K562 (cell line): ENCODE results near the gene RBFOX1. TPM values are rescaled to one million over a fixed set of nuclear protein-coding genes. Genes with fewer than 3 reads are reported as not detected.

Source experiments
- ATAC-seq: fragments of 200-7000 bp; cut with Tn5 transposase; 3 replicates; pipeline ENCODE4 v1.9.1; 2020; ENCODE audit warnings: moderate library complexity
- BruUV-seq: library from RNA; stranded (reverse); fragments of 400-500 nt; replicated peaks from 2 replicates; lab custom pipeline; 2021; lab: Mats Ljungman, UMichigan
- CTCF ChIA-PET: fragments of 300-600 bp; formaldehyde crosslinking; extraction: SDS; loops from one replicate; lab custom pipeline; 2021; ENCODE audit warnings: low intra/inter-chr PET ratio; lab: Yijun Ruan, JAX
- POLR2A ChIA-PET: fragments of 300-600, 350-650 bp; sonication (Branson Sonifier 250); formaldehyde crosslinking; extraction: SDS; loops from one replicate; lab custom pipeline; 2021; ENCODE audit warnings: antibody characterized with exemption, inconsistent platforms; lab: Yijun Ruan, JAX
- DNase-seq, 4 experiments: peaks; one replicate each; pipeline versions ENCODE4 v3.0.0 to v3.0.0-alpha.2; 2011 to 2018; ENCODE audit warnings: low spot score in 3 of 4, mixed read lengths in 3 of 4; ENCODE audit errors: extremely low read depth in 1 of 4
- FAIRE-seq: peaks from 2 replicates; lab custom pipeline; 2011; peaks lifted over from hg19 to GRCh38; lab: Jason Lieb, UNC
- H2AFZ ChIP-seq: 2 replicates; pipeline ENCODE4 v1.6.0; 2011; ENCODE audit warnings: low read depth, low read length, control low read depth, inconsistent platforms
- H3K27ac ChIP-seq: fragments of 200-600 bp; 3 replicates; pipeline ENCODE4 v1.8.0; 2011; ENCODE audit warnings: low read depth, mild to moderate bottlenecking, control low read depth, inconsistent platforms, low read length, moderate library complexity, mixed read lengths; ENCODE audit errors: extremely low read depth
- H3K27me3 ChIP-seq, 2 experiments: fragments of 300-600 bp in 1 of 2; 2 replicates in 1 of 2; 3 replicates in 1 of 2; pipeline versions ENCODE4 v1.6.0 to v1.8.0; 2011; ENCODE audit warnings: inconsistent platforms in 2 of 2, low read length in 2 of 2, mild to moderate bottlenecking in 1 of 2, mixed read lengths in 1 of 2, moderate library complexity in 1 of 2; ENCODE audit not compliant: control insufficient read depth in 2 of 2, insufficient read depth in 2 of 2
- H3K36me3 ChIP-seq: fragments of 300-600 bp; 3 replicates; pipeline ENCODE4 v1.8.0; 2011; ENCODE audit warnings: mild to moderate bottlenecking, low read length, inconsistent platforms; ENCODE audit not compliant: control insufficient read depth, insufficient read depth
- H3K4me1 ChIP-seq, 2 experiments: fragments of 200-600 bp in 1 of 2; replicated peaks in 1 of 2; 2 replicates in 1 of 2; 3 replicates in 1 of 2; pipeline versions ENCODE4 v1.5.1 to v1.8.0; 2011; ENCODE audit warnings: inconsistent platforms in 2 of 2, low read length in 2 of 2, mild to moderate bottlenecking in 1 of 2, mixed read lengths in 1 of 2, moderate library complexity in 1 of 2; ENCODE audit not compliant: control insufficient read depth in 2 of 2, insufficient read depth in 2 of 2
- H3K4me2 ChIP-seq: 2 replicates; pipeline ENCODE4 v1.6.1; 2011; ENCODE audit warnings: low read length, control low read depth, inconsistent platforms, mixed read lengths; ENCODE audit not compliant: insufficient read depth
- H3K4me3 ChIP-seq: fragments of 200-600 bp; sonication (generic), shearing (Covaris generic); 2 replicates; pipeline ENCODE4 v1.5.1; 2016; ENCODE audit warnings: control low read depth, inconsistent platforms
- H3K79me2 ChIP-seq: fragments of 200-600 bp; 3 replicates; pipeline ENCODE4 v1.8.0; 2011; ENCODE audit warnings: low read length, inconsistent platforms; ENCODE audit not compliant: control insufficient read depth, insufficient read depth
- H3K9ac ChIP-seq, 2 experiments: 2 replicates each; pipeline versions ENCODE4 v1.6.0 to v1.6.1; 2011; ENCODE audit warnings: low read depth in 2 of 2, low read length in 2 of 2, control low read depth in 1 of 2, inconsistent platforms in 1 of 2, mild to moderate bottlenecking in 1 of 2, mixed read lengths in 1 of 2; ENCODE audit not compliant: insufficient read depth in 1 of 2
- H3K9me1 ChIP-seq: one replicate; pipeline ENCODE4 v1.6.0; 2011; ENCODE audit warnings: inconsistent platforms, mild to moderate bottlenecking, low read length, moderate library complexity; ENCODE audit not compliant: control insufficient read depth, insufficient read depth
- H3K9me3 ChIP-seq: replicated peaks from 2 replicates; pipeline ENCODE4 v1.5.1; 2011; ENCODE audit warnings: low read depth, low read length, inconsistent platforms; ENCODE audit not compliant: control insufficient read depth, insufficient read depth
- H4K20me1 ChIP-seq: replicated peaks from 2 replicates; pipeline ENCODE4 v1.6.1; 2011; ENCODE audit warnings: low read length, inconsistent platforms, mixed read lengths; ENCODE audit not compliant: control insufficient read depth, insufficient read depth
- ATF7 ChIP-seq: fragments of 450-650 bp; IDR thresholded peaks from 2 replicates; pipeline ENCODE4 v1.7.1; 2014; ENCODE audit warnings: mild to moderate bottlenecking, moderate library complexity
- COPS2 ChIP-seq: fragments of 450-650 bp; conservative IDR thresholded peaks from 2 replicates; pipeline ENCODE4 v1.6.1; 2016; ENCODE audit warnings: mild to moderate bottlenecking, moderate library complexity
- DLX4 ChIP-seq: fragments of 250-450 bp; sonication (Bioruptor Pico); IDR thresholded peaks from 2 replicates; pipeline ENCODE4 v1.6.1; 2021; ENCODE audit warnings: mild to moderate bottlenecking
- DMBX1 ChIP-seq: fragments of 250-450 bp; sonication (Bioruptor Pico); IDR thresholded peaks from 2 replicates; pipeline ENCODE4 v1.8.0; 2022; ENCODE audit warnings: inconsistent platforms, mild to moderate bottlenecking, moderate library complexity, borderline replicate concordance
- EHMT2 ChIP-seq: fragments of 450-650 bp; IDR thresholded peaks from 2 replicates; pipeline ENCODE4 v1.6.1; 2018; ENCODE audit warnings: antibody characterized with exemption
- ELF1 ChIP-seq: fragments of 200-800 bp; sonication (Bioruptor generic); IDR thresholded peaks from 2 replicates; pipeline ENCODE4 v1.6.1; 2016; ENCODE audit warnings: missing genetic modification characterization, missing compliant biosample characterization
- KHSRP ChIP-seq: fragments of 450-650 bp; IDR thresholded peaks from 2 replicates; pipeline ENCODE4 v1.6.1; 2017
- NCOA4 ChIP-seq: fragments of 450-650 bp; IDR thresholded peaks from 2 replicates; pipeline ENCODE4 v1.6.1; 2018; ENCODE audit warnings: mild to moderate bottlenecking; ENCODE audit not compliant: partially characterized antibody
- PHF21A ChIP-seq: fragments of 450-650 bp; IDR thresholded peaks from 2 replicates; pipeline ENCODE4 v1.6.1; 2017; ENCODE audit warnings: low read depth, borderline replicate concordance
- PKNOX1 ChIP-seq: fragments of 450-650 bp; IDR thresholded peaks from 2 replicates; pipeline ENCODE4 v1.6.1; 2016
- TAF15 ChIP-seq: fragments of 200-400 bp; formaldehyde crosslinking; IDR thresholded peaks from 2 replicates; pipeline ENCODE4 v1.6.1; 2017; ENCODE audit warnings: mild to moderate bottlenecking, low read depth, low read length, moderate library complexity
- ZBED1 ChIP-seq: IDR thresholded peaks from 2 replicates; pipeline ENCODE4 v1.6.1; 2014
- ZBTB2 ChIP-seq: fragments of 450-650 bp; IDR thresholded peaks from 2 replicates; pipeline ENCODE4 v1.6.1; 2016; ENCODE audit warnings: antibody characterized with exemption
- ZNF274 ChIP-seq: IDR thresholded peaks from 2 replicates; pipeline ENCODE4 v1.6.1; 2011; ENCODE audit warnings: low read depth, mild to moderate bottlenecking, low read length, moderate library complexity, borderline replicate concordance
- ZNF324 ChIP-seq: fragments of 250-450 bp; sonication (Bioruptor Pico); IDR thresholded peaks from 2 replicates; pipeline ENCODE4 v1.4.0; 2020; ENCODE audit warnings: mild to moderate bottlenecking
- WGBS: fragments of 100-300 bp; shearing (Covaris generic); methylation state at CpG from one replicate; pipeline ENCODE4 v1.1.6; 2016; ENCODE audit warnings: low coverage, mixed read lengths; ENCODE audit not compliant: insufficient coverage; ENCODE audit errors: missing lambda C conversion rate; 5-methylcytosine and 5-hydroxymethylcytosine counted together
- in situ Hi-C: fragments of 300-500 bp; cut with MboI; formaldehyde crosslinking; loops from 4 replicates; pipeline ENCODE4 v1.15.0; 2018; ENCODE audit warnings: inconsistent platforms, mixed read lengths
- intact Hi-C: fragments of 100-400 bp; cut with micrococcal nuclease; formaldehyde crosslinking; loops from 2 replicates; pipeline ENCODE4 v1.14.2; 2022
- polyA plus RNA-seq, 8 experiments: library from polyadenylated mRNA; depleted of rRNA in 4 of 8; stranded (reverse) in 5 of 8; unstranded in 3 of 8; fragments of >200 nt; fragmentation: Nextera tagmentation in 2 of 8; fragmentation: Illumina TruSeq in 1 of 8; extraction: Ambion mirVana in 2 of 8; extraction: Trizol in 1 of 8; gene quantifications; 2 replicates each; pipeline versions ENCODE4 v1.2.1 to v1.2.3, GENCODE V29; 2011 to 2014; ENCODE audit warnings: inconsistent platforms in 1 of 8, missing spikeins in 1 of 8
- total RNA-seq, 7 experiments: library from RNA; depleted of rRNA in 6 of 7; stranded (reverse); fragments of >200 nt in 6 of 7; fragmentation: Illumina TruSeq in 2 of 7; extraction: Trizol in 2 of 7; gene quantifications; 2 replicates each; pipeline versions ENCODE4 v1.2.1 to v1.2.3, GENCODE V29; 2011 to 2021; ENCODE audit warnings: low replicate concordance in 1 of 7
- TF ChIP-seq, protein P1 (sequence below): fragments of 450-650 bp; conservative IDR thresholded peaks from 2 replicates; pipeline ENCODE4 v1.6.1; 2016; ENCODE audit warnings: missing genetic modification characterization, low read depth, mild to moderate bottlenecking, control low read depth, missing compliant biosample characterization
- TF ChIP-seq, protein P2 (sequence below): fragments of 450-650 bp; formaldehyde crosslinking; IDR thresholded peaks from 2 replicates; pipeline ENCODE4 v1.4.0; 2022; ENCODE audit warnings: missing genetic modification characterization

Gene RBFOX1
- total and polyA plus RNA-seq, 9 of the 15 experiments (the other 6 are each of a cell fraction or from before 2014, with no cell fraction given), result 0.03 TPM; not detected in 8

DNA sequence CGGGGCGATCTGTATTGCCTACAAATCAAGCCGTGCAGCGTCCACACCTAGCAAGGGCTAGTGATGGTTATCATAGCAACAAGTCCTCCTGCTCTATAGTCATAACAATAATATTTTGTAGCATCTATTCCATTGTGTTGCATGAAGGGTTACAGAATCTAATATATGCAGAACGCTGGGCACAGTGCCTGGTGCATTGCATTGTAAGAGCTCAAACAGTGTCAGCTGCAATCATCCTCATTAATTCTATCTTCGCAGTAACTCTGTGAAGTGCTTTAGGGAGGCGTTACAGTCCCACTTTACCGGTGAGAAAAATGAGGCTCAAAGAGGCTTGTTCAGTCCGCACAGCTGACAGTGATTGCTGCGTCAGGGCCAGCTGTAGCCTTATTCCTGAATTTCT, 149.4 kb downstream of the RBFOX1 start:
- BruUV-seq, result no TSS peak
- Histone ChIP-seq H3K9ac (no peak overlapping the region), H3K9me3 (no peaks in the 10 kb centered on the region), H4K20me1 (no peaks in the 10 kb centered on the region), H3K36me3 (no peaks in the 10 kb centered on the region), H3K4me3 (no peak overlapping the region), H3K9me1 (no peaks in the 10 kb centered on the region), H3K79me2 (no peaks in the 10 kb centered on the region), H3K27ac (no peak overlapping the region), H3K4me2 (no peak overlapping the region), H3K27me3 (peaks cover 0 to 12% of the 10 kb centered on the region in 2 experiments; a peak in 2 of 5 replicates), H3K4me1 (no peaks in the 10 kb centered on the region), H2AFZ (no peak overlapping the region)
- ATAC-seq (no peak), DNase-seq (no peak), FAIRE-seq (no peak)
- no peak for TF ChIP-seq ELF1 (tag)
- TF ChIP-seq ZBED1, result no peak
- TF ChIP-seq KHSRP, result no peak
- TF ChIP-seq ATF7, result no peak
- TF ChIP-seq TAF15, result no peak
- TF ChIP-seq DMBX1 (CRISPR knock-in tag), result no peak
- TF ChIP-seq ZNF274, result no peak
- no peak for TF ChIP-seq ZNF324
- no peak for TF ChIP-seq EHMT2
- no peak for TF ChIP-seq PHF21A
- no peak for TF ChIP-seq COPS2
- TF ChIP-seq PKNOX1, result no peak
- TF ChIP-seq, protein P1, sequence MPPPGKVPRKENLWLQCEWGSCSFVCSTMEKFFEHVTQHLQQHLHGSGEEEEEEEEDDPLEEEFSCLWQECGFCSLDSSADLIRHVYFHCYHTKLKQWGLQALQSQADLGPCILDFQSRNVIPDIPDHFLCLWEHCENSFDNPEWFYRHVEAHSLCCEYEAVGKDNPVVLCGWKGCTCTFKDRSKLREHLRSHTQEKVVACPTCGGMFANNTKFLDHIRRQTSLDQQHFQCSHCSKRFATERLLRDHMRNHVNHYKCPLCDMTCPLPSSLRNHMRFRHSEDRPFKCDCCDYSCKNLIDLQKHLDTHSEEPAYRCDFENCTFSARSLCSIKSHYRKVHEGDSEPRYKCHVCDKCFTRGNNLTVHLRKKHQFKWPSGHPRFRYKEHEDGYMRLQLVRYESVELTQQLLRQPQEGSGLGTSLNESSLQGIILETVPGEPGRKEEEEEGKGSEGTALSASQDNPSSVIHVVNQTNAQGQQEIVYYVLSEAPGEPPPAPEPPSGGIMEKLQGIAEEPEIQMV (tag), result no peak
- TF ChIP-seq ZBTB2, result no peak
- TF ChIP-seq, protein P2, sequence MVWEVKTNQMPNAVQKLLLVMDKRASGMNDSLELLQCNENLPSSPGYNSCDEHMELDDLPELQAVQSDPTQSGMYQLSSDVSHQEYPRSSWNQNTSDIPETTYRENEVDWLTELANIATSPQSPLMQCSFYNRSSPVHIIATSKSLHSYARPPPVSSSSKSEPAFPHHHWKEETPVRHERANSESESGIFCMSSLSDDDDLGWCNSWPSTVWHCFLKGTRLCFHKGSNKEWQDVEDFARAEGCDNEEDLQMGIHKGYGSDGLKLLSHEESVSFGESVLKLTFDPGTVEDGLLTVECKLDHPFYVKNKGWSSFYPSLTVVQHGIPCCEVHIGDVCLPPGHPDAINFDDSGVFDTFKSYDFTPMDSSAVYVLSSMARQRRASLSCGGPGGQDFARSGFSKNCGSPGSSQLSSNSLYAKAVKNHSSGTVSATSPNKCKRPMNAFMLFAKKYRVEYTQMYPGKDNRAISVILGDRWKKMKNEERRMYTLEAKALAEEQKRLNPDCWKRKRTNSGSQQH (CRISPR knock-in tag), result no peak
- no peak for TF ChIP-seq DLX4 (CRISPR knock-in tag)
- TF ChIP-seq NCOA4, result no peak
- intact Hi-C loops (no loop called here), in situ Hi-C loops (no loop called here)
- ChIA-PET POLR2A (no interaction called here), CTCF (no interaction called here)
- WGBS, result 0% methylated on average over 10 of the region's 10 CpGs
